H9 (cell line): ENCODE measurements around the gene SH3GLB2. TPM values are rescaled to one million over a fixed set of nuclear protein-coding genes. Genes with fewer than 3 reads are reported as not detected.

Source experiments
- DNase-seq: peaks from one replicate; pipeline ENCODE4 v3.0.0-alpha.2; 2017
- H2AFZ ChIP-seq: one replicate; pipeline ENCODE4 v1.6.1; 2013; ENCODE audit warnings: mild to moderate bottlenecking, low read length, control low read depth, moderate library complexity
- H2AK5ac ChIP-seq: 2 replicates; pipeline ENCODE4 v1.6.1; 2013; ENCODE audit warnings: low read length, control low read depth, mixed read lengths; ENCODE audit not compliant: insufficient read length
- H2BK120ac ChIP-seq: one replicate; pipeline ENCODE4 v1.6.1; 2013; ENCODE audit warnings: low read depth, mild to moderate bottlenecking, low read length, control low read depth, inconsistent platforms; ENCODE audit not compliant: poor library complexity, severe bottlenecking
- H2BK12ac ChIP-seq: 2 replicates; pipeline ENCODE4 v1.6.1; 2013; ENCODE audit warnings: low read length, control low read depth, mixed read lengths, low read depth; ENCODE audit not compliant: insufficient read length
- H2BK15ac ChIP-seq: 2 replicates; pipeline ENCODE4 v1.6.1; 2013; ENCODE audit warnings: low read depth, low read length, control low read depth
- H2BK20ac ChIP-seq: one replicate; pipeline ENCODE4 v1.6.1; 2013; ENCODE audit warnings: low read depth, mild to moderate bottlenecking, low read length, control low read depth, inconsistent platforms; ENCODE audit not compliant: poor library complexity, severe bottlenecking
- H2BK5ac ChIP-seq: 2 replicates; pipeline ENCODE4 v1.6.1; 2013; ENCODE audit warnings: low read length, control low read depth, mixed read lengths; ENCODE audit not compliant: insufficient read length
- H3K14ac ChIP-seq: 2 replicates; pipeline ENCODE4 v1.6.1; 2013; ENCODE audit warnings: low read length, control low read depth; ENCODE audit not compliant: insufficient read depth
- H3K18ac ChIP-seq: 2 replicates; pipeline ENCODE4 v1.6.1; 2013; ENCODE audit warnings: low read depth, mild to moderate bottlenecking, mixed read lengths, low read length, control low read depth; ENCODE audit not compliant: insufficient read length
- H3K23ac ChIP-seq: 2 replicates; pipeline ENCODE4 v1.6.1; 2013; ENCODE audit warnings: low read length, control low read depth, mixed read lengths, low read depth; ENCODE audit not compliant: insufficient read length
- H3K23me2 ChIP-seq: 2 replicates; pipeline ENCODE4 v1.6.1; 2013; ENCODE audit warnings: low read depth, mild to moderate bottlenecking, mixed read lengths, low read length, control low read depth; ENCODE audit not compliant: insufficient read length, poor library complexity, severe bottlenecking
- H3K27ac ChIP-seq: 2 replicates; pipeline ENCODE4 v1.5.1; 2013; ENCODE audit warnings: low read length, control low read depth, mixed read lengths, low read depth; ENCODE audit not compliant: insufficient read length
- H3K27me3 ChIP-seq: 2 replicates; pipeline ENCODE4 v1.6.1; 2013; ENCODE audit warnings: low read length, control low read depth, inconsistent platforms; ENCODE audit not compliant: insufficient read depth
- H3K4ac ChIP-seq: 2 replicates; pipeline ENCODE4 v1.6.1; 2013; ENCODE audit warnings: low read depth, mild to moderate bottlenecking, control low read depth, inconsistent platforms, low read length, moderate library complexity
- H3K4me1 ChIP-seq: 2 replicates; pipeline ENCODE4 v1.6.1; 2013; ENCODE audit warnings: low read length, control low read depth, inconsistent platforms; ENCODE audit not compliant: insufficient read depth
- H3K4me2 ChIP-seq: 2 replicates; pipeline ENCODE4 v1.6.1; 2013; ENCODE audit warnings: low read length, control low read depth, mixed read lengths; ENCODE audit not compliant: insufficient read length, insufficient read depth
- H3K56ac ChIP-seq: 2 replicates; pipeline ENCODE4 v1.6.1; 2013; ENCODE audit warnings: low read depth, mild to moderate bottlenecking, mixed read lengths, low read length, control low read depth; ENCODE audit not compliant: insufficient read length
- H3K79me1 ChIP-seq: 2 replicates; pipeline ENCODE4 v1.6.1; 2013; ENCODE audit warnings: low read depth, mild to moderate bottlenecking, moderate library complexity, low read length, control low read depth, inconsistent platforms; ENCODE audit not compliant: insufficient read depth, poor library complexity, severe bottlenecking
- H3K79me2 ChIP-seq: 2 replicates; pipeline ENCODE4 v1.6.1; 2013; ENCODE audit warnings: low read length, control low read depth, inconsistent platforms; ENCODE audit not compliant: insufficient read depth
- H3K9ac ChIP-seq: 2 replicates; pipeline ENCODE4 v1.6.1; 2013; ENCODE audit warnings: low read length, control low read depth, mixed read lengths; ENCODE audit not compliant: insufficient read length; ENCODE audit errors: extremely low read depth
- H3K9me3 ChIP-seq: one replicate; pipeline ENCODE4 v1.6.1; 2013; ENCODE audit warnings: low read depth, low read length, inconsistent platforms; ENCODE audit not compliant: control insufficient read depth
- H3T11ph ChIP-seq: one replicate; pipeline ENCODE4 v1.6.1; 2013; ENCODE audit warnings: mild to moderate bottlenecking, low read length, control low read depth, inconsistent platforms
- H4K20me1 ChIP-seq: one replicate; pipeline ENCODE4 v1.6.1; 2013; ENCODE audit not compliant: control insufficient read depth, insufficient read length, insufficient read depth
- H4K5ac ChIP-seq: 2 replicates; pipeline ENCODE4 v1.6.1; 2013; ENCODE audit warnings: low read depth, mild to moderate bottlenecking, mixed read lengths, low read length, control low read depth; ENCODE audit not compliant: insufficient read length
- H4K8ac ChIP-seq: replicated peaks from 2 replicates; pipeline ENCODE4 v1.6.1; 2013; ENCODE audit warnings: low read length, control low read depth, mixed read lengths, low read depth; ENCODE audit not compliant: insufficient read length
- H4K91ac ChIP-seq: 2 replicates; pipeline ENCODE4 v1.6.1; 2013; ENCODE audit warnings: low read depth, mild to moderate bottlenecking, moderate library complexity, mixed read lengths, low read length, control low read depth; ENCODE audit not compliant: insufficient read length
- H3K27ac Mint-ChIP-seq, 3 experiments: 2 replicates in 2 of 3; 3 replicates in 1 of 3; pipeline ENCODE4 v1.8.0; 2020 to 2021; ENCODE audit warnings: mixed read lengths in 3 of 3, mild to moderate bottlenecking in 1 of 3, moderate library complexity in 1 of 3
- H3K27me3 Mint-ChIP-seq: 2 replicates; pipeline ENCODE4 v1.8.0; 2021; ENCODE audit warnings: low read depth, mild to moderate bottlenecking, moderate library complexity, mixed read lengths
- H3K36me3 Mint-ChIP-seq, 3 experiments: 2 replicates in 2 of 3; 3 replicates in 1 of 3; pipeline ENCODE4 v1.8.0; 2020 to 2021; ENCODE audit warnings: low read depth in 3 of 3, mixed read lengths in 3 of 3; ENCODE audit not compliant: insufficient read depth in 1 of 3
- H3K4me1 Mint-ChIP-seq, 2 experiments: 2 replicates each; pipeline ENCODE4 v1.8.0; 2020; ENCODE audit warnings: mixed read lengths in 2 of 2
- H3K4me3 Mint-ChIP-seq, 2 experiments: 2 replicates in 1 of 2; 3 replicates in 1 of 2; pipeline ENCODE4 v1.8.0; 2020 to 2021; ENCODE audit warnings: mild to moderate bottlenecking in 2 of 2, mixed read lengths in 2 of 2, moderate library complexity in 1 of 2
- H3K9me3 Mint-ChIP-seq, 2 experiments: 2 replicates in 1 of 2; 3 replicates in 1 of 2; pipeline ENCODE4 v1.8.0; 2020; ENCODE audit warnings: mild to moderate bottlenecking in 2 of 2, mixed read lengths in 2 of 2, moderate library complexity in 1 of 2
- CTCF ChIP-seq: fragments of 200-600 bp; sonication (generic); conservative IDR thresholded peaks from 3 replicates; pipeline ENCODE4 v1.8.0; 2021; ENCODE audit warnings: antibody characterized with exemption, mild to moderate bottlenecking
- WGBS: extraction: QIAGEN DNeasy Blood & Tissue Kit; methylation state at CpG from one replicate; pipeline ENCODE4 v1.1.7; 2013; ENCODE audit warnings: missing lambda C conversion rate, low lambda C conversion rate, mixed read lengths; ENCODE audit not compliant: insufficient read length; ENCODE audit errors: extremely low coverage; 5-methylcytosine and 5-hydroxymethylcytosine counted together
- total RNA-seq: library from RNA; stranded (reverse); gene quantifications from 2 replicates; pipeline ENCODE4 v1.2.1, GENCODE V29; 2021

The SH3GLB2 gene
- total RNA-seq, 1 experiment from 2014 or later = 69.5 TPM

DNA sequence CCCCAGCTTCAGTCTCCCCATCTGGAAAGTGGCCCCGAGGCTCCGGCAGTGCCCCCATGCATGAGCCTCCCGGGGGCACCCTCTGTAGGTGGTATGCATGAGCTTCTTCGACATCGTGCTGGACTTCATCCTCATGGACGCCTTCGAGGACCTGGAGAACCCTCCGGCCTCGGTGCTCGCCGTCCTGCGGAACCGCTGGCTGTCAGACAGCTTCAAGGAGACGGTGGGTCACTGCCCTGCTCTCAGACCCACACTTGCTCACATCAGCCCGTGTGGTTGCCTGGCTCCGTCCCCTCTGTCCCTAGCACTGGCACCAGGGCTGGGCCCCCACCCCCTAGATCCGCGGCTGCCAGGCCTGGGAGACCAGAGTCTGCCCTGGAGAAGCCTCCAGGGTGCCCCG lies 40.0 kb upstream of the SH3GLB2 start:
- Mint-ChIP-seq H3K27ac (no peak overlapping the region), H3K36me3 (peaks cover 19 to 43% (median 43%) of the 10 kb centered on the region in 3 experiments; a peak in 6 of 7 replicates), H3K9me3 (no peaks in the 10 kb centered on the region), H3K4me3 (no peak overlapping the region), H3K27me3 (no peaks in the 10 kb centered on the region; the same call in 1 of the 2 replicates), H3K4me1 (peaks cover 14 to 23% of the 10 kb centered on the region in 2 experiments)
- H3K9me3 ChIP-seq = no peaks in the 10 kb centered on the region
- no peaks in the 10 kb centered on the region for H3K23me2 ChIP-seq
- H3K4me1 ChIP-seq = peaks cover 5% of the 10 kb centered on the region; the same call in 1 of the 2 replicates
- H3K79me1 ChIP-seq = no peaks in the 10 kb centered on the region
- H2BK15ac ChIP-seq = no peak overlapping the region
- H4K91ac ChIP-seq = no peak overlapping the region
- no peaks in the 10 kb centered on the region for H3K27me3 ChIP-seq
- no peak overlapping the region for H3K9ac ChIP-seq
- H3K23ac ChIP-seq = no peak overlapping the region
- no peak overlapping the region for H3K4ac ChIP-seq
- H4K5ac ChIP-seq = no peak overlapping the region
- H2BK12ac ChIP-seq = no peak overlapping the region
- no peak for DNase-seq
- H2AK5ac ChIP-seq = no peak overlapping the region
- no peak overlapping the region for H3T11ph ChIP-seq
- H2BK20ac ChIP-seq = no peak overlapping the region
- no peak for TF ChIP-seq CTCF
- H4K20me1 ChIP-seq = no peaks in the 10 kb centered on the region
- H2BK5ac ChIP-seq = no peak overlapping the region
- no peak overlapping the region for H3K27ac ChIP-seq
- no peak overlapping the region for H2AFZ ChIP-seq
- no peak overlapping the region for H4K8ac ChIP-seq
- no peak overlapping the region for H2BK120ac ChIP-seq
- no CpG with 5 or more reads among the region's 19 CpGs for WGBS
- no peak overlapping the region for H3K4me2 ChIP-seq
- no peak overlapping the region for H3K56ac ChIP-seq
- H3K14ac ChIP-seq = no peak overlapping the region
- H3K18ac ChIP-seq = no peak overlapping the region
- no peaks in the 10 kb centered on the region for H3K79me2 ChIP-seq
